Measurements from ENCODE around the gene AHCYL2.
"Not testable (repeated sequence)": the region's sequence is repeated elsewhere in the genome, so short reads cannot be mapped to it uniquely, and the experiment has no call there.

Gene AHCYL2

DNA sequence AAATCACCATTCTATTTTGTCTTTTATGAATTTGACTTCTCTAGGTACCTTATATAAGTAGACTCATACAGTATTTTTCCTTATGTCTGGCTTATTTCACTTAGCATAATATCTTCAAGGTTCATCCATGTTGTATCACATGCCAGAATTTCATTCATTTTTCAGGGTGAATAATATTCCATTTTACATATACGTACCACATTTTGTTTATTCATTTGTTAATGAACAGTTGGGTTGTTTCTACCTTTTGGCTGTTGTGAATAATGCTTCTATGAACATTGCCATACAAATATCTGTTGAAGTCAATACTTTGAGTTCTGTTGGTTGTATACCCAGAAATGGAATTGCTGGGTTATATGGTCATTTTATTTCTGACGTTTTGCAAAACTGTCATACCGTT is 20.7 kb downstream of the AHCYL2 start:
- no peak for DNase-seq

DNA sequence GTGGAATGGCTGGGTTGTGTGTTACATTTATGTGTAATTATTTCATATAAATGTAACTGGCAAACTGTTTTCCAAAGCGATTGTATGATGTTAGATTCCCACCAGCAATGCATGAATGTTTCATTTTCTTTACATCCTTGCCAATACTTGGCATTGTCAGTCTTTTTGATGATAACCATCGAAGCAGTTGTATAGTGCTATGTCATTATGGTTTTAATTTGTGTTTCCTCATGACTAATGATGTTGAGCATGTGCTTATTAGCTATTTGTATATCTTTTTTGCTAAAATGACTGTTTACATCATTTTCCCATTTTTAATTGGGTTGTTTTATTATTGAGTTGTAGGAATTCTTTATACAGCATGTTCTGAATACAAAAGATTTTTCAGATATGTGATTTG is 22.3 kb downstream of the AHCYL2 start:
- DNase-seq: no peak

DNA sequence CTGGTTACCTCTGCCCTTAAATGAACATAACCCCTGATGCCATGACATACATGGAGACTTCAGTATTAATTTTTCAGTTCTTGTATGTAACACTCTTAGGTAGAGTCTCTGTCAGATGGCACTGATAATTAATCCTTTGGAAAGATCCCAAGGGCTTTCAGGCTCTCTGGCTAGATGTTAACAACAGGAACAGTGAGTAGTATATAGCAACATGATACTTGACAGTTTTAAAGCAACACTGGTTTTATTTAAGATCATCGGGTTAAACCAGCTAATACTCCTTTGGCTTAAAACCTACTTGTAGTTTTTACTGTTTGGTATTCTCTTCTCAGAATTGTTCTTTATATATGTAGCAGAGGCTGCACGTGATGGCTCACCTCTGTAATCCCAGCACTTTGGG is 27.3 kb downstream of the AHCYL2 start:
- DNase-seq: no peak

DNA sequence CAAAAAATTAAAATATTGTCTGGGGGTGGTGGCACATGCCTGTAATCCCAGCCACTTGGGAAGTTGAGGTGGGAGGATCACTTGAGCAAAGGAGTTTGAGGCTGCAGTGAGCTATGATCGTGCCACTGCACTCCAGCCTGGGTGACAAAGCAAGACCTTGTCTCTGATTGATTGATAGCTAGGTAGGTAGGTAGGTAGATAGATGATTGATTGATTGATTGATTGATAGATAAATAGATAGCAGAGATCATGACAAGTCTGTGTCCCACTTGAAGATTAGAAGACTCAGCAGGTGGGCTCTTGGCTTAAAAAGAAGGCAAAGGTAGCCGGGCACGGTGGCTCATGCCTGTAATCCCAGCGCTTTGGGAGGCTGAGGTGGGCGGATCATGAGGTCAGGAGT is 27.8 kb downstream of the AHCYL2 start:
- not testable (repeated sequence) for DNase-seq

DNA sequence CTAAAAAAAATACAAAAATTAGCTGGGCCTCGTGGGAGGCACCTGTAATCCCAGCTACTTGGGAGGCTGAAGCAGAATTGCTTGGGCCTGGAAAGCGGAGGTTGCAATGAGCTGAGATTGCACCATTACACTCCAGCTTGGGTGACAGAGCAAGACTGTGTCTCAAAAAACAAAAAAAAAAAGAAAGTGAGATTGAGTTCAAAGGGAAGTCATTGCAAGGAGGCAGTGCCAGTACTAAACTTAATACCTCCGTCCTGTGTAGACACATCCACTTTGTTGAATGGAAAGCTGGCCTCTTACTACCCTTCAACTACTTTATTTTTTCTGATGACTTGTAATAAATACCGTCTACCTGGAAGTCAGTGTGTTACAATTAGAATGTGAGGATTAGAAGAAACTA is 31.0 kb downstream of the AHCYL2 start:
- no peak for DNase-seq

DNA sequence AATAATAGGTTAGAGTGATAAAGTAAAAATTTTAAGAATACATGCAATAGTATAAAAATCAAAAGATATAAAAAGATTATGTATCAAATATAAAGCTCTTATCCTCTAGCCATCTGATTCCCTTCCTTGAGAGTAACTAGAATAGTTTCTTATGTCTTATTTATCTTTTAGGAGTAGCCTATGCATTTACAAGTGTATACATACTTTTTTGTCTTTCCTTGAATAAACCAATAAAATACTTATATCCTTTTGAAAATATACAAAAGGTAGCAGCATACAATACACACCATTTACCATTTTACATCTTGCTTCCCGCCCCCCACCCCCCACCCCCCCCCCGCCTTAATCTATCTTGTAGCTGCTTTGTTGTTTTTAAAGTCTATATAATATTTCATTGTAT is 31.4 kb downstream of the AHCYL2 start:
- DNase-seq: no peak

DNA sequence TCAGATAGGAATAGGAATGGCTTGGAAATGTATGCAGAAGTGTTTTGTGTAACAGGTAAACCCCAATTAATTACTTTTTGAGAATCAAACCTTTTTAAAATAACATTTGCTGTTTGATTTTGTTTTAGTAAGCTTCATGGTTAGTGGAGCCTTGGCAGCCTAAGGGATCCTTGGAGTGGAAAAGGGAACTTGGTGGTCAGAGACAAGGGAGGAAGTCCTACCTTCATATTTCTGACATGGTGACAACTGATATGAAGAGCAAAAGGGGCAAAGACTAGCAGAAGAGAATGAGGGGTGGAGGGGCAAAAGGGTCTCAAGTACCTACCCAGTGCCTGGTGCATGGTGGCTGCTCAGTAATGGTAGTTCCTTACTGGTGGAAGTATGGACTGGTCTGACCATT is 32.3 kb downstream of the AHCYL2 start:
- no peak for DNase-seq

DNA sequence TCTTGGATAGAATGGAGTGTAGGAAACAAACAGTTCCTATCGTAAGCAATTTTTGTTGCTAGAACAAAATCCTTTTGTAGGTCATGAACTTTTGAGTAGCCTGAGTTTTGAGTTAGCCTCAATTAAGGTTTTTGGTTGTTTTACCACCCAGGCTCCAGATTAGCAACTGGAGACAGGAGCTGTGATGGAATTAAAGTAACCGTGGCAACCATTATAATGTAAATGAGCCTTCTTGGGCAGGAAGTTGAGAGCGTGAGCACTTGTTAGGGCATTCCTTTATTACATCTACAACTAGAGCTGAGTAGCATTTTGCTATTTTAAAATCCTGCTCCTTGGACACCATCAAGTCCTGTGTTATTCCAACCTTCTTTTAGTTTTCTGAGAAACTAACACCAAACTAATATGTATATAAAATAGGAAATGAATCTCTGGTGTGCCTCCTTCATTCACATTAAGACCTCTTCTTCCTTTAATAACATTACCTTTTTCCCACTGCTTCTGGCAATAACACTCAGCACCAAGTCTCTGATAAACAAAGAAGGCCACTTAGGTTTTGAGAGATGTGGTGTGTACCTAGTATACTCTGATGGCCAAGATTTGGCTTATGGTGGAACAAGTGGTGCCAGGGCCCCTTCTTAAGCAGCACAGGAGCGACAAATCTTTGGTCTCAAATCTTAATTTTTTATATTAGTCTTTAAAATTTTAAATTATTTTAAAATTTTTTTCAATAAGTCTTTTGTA is 34.0 kb downstream of the AHCYL2 start:
- DNase-seq: no peak

DNA sequence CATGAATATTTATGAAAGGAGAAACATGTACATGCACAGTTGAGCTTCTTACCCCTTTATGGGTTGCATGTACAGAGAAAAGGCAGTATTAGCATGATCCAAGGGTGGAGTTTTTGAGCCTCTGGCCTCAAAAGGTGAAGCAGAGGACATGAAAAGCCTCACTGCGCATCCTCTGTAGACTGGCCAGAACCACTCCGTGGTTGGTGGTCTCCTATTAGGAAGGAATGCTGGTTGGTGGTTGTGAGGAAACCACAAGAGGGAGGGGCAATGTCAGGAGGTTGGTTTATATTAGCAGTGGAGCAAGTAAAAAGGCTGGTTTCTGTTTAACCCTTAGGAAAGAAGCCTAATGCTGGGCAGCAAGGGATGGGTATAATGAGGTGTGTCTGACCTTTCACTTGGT is 37.5 kb downstream of the AHCYL2 start:
- DNase-seq: no peak

DNA sequence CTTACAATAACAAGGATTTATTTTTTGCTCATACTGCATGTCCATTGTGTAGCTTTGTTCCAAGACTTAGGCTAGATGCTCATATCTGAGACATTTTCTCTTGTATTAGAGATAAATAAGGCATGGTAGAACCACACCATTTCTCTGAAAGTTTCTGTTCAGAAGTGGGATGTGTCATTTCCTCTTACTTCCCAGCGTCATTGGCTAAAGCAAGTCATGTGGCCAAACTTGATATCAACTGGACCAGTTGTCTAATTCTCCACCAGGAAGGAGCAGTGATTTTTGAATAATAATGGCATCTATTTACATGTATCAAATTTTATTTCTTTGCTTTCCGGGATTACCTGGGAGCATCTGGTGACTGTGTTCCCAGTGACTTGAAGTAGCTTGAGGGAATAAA is 38.3 kb downstream of the AHCYL2 start:
- no peak for DNase-seq

DNA sequence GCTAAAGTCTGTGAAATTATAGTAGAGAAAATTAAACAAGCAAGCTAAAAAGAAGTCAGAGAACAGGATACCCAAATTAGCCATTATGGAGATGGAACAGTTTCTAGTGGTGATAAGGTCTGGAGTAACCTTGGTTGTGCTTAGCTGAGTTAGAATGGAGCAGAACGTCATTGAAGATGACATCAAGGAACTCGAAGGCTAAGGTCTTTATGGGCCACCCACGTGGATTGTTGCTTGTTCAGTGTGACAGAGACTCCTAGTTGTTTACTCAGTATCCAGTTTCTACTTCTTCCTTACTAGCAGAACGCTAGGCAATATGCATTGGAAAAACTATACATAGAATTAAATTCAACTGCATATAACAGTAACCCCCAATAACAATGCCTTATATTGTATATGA is 39.7 kb downstream of the AHCYL2 start:
- no peak for DNase-seq

DNA sequence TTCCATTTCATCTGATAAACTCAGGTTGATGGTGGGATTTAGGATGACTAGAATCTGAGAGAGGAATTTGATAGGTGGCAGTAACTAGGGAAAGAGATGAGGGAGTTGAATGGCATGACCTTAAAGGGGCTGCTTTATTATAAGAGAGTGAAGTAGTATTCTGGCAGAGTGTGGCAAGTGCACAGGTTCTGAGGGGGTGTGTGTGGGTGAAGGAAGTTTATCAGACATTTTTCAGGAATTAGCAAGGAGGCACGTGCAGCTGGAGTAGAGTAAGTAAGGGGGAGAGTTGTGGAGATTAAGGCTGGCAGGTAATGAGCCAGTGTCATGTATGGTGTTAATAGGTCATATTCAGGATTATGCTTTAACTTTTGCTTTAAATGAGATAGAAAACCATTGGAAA is 40.5 kb downstream of the AHCYL2 start:
- no peak for DNase-seq

DNA sequence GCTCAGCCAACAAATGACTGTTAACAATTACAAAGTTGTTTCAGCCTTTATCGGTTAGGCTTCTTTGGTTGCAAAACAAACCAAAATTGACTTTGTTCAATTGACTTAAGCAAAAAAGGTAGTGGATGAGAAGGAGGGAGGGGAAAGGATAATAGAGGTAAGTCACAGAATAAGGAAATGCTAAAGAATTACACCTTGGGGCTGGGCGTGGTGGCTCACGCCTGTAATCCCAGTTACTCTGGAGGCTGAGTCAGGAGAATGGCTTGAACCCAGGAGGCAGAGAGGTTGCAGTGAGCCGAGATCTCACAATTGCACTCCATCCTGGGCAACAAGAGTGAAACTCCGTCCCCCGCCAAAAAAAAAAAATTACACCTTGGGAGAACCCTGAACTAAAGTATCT is 41.4 kb downstream of the AHCYL2 start:
- no peak for DNase-seq

DNA sequence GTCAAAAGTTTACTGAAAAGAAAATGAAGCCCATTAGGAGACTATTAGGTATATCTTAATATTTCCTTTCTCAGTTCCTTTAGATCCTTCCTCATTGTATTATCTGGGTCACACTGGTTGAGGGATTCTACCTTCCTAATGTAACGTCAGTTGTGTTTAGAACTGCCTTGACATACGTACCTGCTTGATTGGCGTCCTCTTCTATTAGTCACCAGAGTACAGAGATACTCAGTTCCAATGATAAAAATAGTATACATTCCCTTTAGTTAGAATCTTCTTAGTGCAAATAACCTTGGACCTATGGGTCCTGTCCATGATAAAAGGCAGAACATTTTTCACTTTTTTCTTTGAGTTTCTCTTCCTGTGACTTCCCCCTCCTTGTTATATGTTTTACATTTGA is 45.2 kb downstream of the AHCYL2 start:
- DNase-seq: no peak

DNA sequence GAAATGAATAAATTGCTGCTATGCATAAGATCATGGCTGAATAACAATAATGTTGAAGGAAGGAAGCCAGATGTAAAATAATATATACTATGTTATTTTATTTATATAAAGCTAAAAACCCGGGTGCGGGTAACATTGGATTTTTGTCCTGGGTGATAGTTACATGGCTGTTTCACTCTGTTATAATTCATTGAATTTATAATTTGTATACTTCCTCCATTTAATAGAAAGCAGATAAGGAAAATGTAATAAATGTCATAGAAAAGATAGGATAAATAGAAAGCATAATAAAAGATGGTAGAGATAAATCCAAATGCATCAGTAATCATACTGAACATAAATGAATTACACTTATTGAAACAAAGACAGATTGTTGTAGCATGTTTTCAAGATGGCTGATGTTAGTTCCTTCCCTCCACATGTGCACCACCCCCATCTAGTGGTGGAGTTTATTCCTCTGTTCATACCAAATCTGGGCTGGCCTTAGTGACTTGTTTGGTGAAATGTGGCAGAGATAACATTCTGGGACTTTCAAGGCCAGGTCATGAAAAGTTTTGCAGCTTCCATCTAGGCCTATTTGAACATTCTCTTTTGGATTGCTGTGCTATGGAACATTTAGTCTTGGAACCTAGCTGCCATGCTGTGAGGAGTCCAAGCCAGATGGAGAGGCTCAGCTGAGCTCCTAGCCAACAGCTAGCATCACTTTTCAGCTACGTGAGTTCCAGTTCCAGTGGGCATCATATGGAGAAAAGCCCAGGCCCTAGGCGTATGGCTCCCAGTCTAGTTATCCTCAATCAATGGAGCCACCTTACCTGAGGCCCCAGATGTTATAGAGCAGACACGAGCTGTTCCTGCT is 46.9 kb downstream of the AHCYL2 start:
- DNase-seq: peak in 3 of 4 experiments; percentile 4 to 21 (median 9)

DNA sequence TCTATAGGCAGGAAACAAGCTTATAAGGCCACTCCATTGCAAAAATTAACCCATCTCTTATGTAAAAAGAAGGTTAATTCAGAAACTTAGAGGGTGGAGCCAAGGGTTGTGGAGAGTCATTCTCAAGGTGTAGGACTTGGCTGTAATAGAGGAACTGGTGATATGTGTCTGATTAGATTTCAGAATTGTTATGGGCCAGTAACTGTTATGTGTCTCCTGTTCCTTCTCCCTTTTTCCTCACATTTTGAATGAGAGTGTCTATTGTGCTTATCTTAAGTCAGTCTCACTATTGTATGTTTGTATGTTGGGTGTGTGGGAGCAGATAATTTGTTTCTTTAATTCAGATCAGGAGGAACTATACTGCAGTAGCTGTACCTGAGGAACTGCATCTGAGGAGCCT is 49.1 kb downstream of the AHCYL2 start:
- no peak for DNase-seq

DNA sequence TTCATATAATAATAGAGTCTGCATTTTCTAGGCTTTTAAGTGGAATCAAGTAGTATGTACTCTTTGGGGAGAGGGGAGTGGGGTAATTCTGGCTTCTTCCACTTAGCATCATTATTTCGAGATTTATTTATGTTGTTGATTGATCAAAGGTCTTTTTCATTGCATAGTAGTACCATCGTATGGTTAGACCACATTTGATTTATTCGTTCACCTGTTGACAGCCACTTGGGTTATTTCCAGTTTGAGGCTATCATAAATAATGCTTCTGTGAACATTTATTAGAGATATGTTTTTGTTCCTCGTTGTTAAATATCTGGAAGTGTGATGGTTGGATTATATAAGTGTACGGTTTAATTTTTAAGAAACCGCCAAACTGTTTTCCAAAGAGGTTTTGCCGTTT is 52.8 kb downstream of the AHCYL2 start:
- no peak for DNase-seq

DNA sequence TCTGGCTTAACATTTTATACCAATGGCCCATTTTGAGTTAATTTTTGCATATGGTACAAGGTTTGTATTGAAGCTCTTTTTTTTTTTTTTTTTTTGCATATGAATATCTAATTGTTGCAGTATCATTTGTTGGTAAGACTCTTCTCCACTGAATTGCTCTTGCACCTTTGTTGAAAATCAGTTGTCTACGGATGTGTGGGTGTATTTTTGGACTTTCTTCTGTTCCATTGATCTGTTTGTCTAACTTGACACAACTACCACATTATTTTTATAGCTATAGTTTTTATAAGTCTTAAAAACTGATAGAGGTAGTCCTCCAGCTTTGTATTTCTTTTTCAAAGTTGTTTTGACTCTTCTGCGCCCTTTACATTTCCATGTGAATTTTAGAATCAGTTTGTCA is 53.9 kb downstream of the AHCYL2 start:
- no peak for DNase-seq

DNA sequence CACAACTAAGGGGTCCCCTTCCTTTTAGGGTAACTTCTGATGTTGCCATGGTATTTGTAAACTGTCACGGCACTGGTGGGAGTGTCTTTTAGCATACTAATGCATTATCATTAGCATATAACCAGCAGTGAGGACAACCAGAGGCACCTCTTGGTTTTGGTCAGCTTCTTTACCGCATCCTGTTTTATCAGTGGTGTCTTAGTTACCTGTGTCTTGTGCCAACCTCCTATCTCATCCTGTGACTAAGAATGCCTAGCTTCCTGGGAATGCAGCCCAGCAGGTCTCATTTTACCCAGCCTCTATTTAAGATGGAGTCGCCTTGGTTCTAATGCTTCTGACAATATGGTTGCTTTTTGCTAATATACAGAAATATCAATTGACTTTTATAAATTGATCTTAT is 54.9 kb downstream of the AHCYL2 start:
- no peak for DNase-seq

DNA sequence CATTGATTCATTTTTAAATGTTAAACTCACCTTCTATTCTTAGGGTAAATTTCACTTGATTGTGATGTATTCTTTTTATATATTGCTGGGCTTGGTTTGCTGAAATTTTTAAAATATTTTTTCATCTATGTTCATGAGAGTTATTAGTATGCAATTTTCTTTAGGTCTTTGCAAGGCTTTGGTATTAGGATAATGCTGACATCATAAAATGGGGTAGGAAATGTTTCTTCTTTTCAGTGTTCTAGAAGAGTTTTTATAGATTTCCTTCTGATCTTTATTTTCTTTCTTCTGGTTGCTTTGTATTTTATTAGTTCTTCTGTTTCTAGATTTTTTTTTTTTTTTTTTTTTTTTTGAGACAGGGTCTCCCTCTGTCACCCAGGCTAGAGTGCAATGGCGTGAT is 56.3 kb downstream of the AHCYL2 start:
- DNase-seq: no peak

DNA sequence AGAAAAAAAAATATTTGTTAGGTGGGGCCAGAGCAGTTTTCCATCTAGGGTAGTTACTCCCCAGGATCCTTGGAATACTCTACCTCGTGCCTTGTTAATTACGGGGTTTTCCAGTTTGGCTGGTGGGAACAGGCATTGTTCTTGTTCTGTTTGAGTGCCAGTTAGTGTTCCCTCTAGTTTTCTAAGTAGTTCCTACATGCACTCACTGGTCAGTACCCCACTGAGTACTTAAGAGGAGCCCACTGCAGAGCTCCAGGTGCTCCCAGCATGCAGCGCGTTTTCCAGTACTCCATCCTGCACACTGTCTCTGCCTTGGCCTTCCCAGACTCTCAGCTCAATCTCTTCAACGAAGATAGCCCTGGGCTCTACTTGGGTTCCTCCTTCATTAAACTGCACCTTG is 58.0 kb downstream of the AHCYL2 start:
- DNase-seq: no peak

DNA sequence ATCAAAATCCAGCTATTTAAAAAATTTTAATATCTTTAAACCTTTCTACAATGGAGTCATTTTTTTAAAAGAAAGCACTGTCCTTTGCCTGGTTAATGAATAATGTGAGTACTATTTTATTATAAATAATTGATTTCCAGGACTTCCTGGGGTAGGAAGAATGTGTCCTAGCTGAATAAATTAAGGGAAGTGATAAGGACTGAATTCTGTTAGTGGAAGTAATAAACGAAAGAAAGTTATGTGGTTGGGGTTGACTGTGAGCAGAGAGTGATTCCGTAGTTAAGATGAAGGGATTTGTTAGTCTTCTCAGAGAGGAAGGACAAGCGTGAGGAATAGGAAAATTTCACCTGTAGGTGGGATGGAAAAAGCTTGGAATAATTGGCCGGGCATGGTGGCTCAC is 59.1 kb downstream of the AHCYL2 start:
- DNase-seq: no peak

DNA sequence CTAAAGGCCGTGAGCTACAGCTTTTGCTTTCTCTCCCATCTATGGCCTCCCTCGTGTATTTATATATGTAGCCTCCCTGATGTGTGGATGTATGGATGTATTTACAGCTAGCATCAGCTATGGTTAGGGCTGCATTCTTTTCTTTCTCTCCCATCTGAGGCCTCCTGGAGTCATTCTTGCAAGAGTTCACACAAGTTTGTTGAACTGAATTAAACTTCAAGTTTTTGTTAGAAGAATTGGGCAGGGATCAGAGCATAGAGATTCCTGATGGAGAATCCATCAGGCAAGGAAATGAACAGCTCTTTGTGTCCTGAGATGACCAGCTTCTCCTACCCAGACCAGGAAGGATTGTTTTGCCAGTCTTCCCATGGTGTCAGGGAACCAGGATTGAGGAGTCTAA is 60.3 kb downstream of the AHCYL2 start:
- no peak for DNase-seq

DNA sequence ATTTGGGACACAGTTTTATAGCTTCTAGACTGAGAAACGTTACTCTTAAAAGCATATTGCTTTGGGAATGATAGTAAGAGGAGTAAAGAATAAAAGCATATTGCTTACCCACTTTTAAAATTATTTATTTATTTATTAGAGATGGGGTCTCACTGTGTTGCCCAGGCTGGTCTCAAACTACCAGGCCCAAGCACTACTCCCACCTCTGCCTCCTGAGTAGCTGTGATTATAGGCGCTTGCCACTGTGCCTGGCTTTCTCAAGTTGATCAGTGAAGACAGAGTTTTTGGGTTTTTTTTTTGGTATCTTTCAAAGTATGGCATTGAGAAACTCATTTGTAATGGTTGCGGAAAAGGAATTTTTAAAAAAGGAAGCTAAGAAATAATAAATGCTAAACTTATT is 68.0 kb downstream of the AHCYL2 start:
- DNase-seq: no peak

DNA sequence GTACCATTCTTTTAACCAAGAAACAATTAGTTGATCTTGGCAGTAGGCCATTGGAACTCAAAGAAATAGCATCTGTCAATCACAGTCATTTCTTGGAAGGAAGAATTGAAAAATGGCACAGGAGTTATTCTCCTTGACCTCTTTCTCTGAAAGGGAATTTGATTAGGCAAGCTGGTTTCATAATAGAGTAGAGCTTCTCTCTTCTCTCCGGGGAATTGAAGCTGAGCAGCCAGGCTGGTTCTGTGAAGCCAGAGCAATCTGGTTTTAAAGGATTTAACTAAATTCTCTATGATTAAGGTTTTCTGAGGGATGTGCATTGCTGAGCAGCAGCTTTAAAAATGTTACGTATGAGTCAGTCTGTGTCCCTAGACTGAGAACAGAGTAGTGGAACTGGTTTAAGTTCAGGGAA is 70.2 kb downstream of the AHCYL2 start:
- DNase-seq: no peak
